ENCODE measurements around the gene ZNF519. TPM values are rescaled to one million over a fixed set of nuclear protein-coding genes. Genes with fewer than 3 reads are reported as not detected.
A peak's percentile ranks its signal among the peaks of the same experiment; 100 is the strongest.

Gene ZNF519
- total RNA-seq, 1 donor from 2014 or later = 24.2 TPM

DNA sequence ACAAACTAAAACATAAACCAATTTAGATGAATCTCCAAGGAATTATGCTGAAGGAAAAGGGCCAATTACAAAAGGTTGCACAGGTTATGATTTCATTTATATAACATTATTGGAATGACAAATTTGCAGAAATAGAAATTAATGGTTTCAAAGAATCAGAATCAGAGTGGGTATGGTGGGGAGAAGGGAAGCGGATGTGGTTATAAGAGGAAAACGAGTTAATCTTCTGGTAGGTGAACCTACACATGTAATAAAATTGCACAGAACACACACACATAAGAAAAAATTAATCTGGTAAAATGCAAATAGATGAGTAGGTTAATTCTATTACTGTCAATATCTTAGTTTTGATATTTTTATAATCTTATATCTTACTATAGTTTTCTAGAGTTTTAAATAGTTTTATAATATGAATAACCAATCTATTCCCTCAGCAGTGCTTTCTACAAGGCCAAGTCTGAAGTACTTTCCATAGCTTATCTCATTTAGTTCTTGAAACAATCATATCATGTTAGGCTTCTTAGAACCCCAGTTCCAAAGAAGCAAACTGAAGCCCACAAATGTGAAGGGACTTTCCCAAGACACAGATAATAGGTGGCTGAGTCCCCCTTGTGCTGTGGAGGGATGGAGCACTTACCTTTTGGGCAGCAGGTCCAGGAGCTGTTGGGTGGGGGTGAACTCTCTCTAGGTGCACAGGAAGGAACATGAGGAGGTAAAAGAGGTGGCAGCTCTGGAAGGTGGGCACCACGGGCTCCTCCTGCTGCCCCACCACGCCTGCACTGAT is 31.5 kb downstream of the ZNF519 start:
- no peak for DNase-seq (ENCODE audit: low spot score)
- Mint-ChIP-seq H3K36me3 (ENCODE audit: low read depth) (peaks cover 71% of the 10 kb centered on the region), H3K27me3 (ENCODE audit: low read depth) (no peaks in the 10 kb centered on the region), H3K27ac (peak overlapping the region; percentile 61), H3K4me1 (ENCODE audit: low read depth) (peaks cover 18% of the 10 kb centered on the region), H3K9me3 (peaks cover 53% of the 10 kb centered on the region), H3K4me3 (ENCODE audit: low read depth) (no peak overlapping the region)
- intact Hi-C loops (cut with micrococcal nuclease) = no loop called here

DNA sequence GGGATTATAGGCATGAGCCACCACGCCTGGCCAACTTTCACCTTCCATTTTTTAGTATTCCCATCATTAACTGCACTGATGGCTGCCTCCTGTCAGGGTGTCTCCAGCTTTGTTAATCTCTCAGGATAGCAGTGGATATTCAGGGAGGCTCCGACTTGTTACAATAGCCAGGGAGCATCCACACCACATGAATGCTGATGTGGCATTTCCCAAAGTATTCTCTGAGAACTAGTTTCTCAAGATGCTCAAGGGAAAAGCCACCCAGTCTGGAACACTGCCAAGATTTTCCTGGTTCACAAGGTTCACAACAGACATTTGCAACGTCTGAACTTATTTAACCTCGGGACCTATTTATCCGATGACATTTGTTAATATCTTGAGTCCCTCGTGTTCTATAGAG is 33.8 kb downstream of the ZNF519 start:
- DNase-seq (ENCODE audit: low spot score) = no peak
- Mint-ChIP-seq H3K4me1 (ENCODE audit: low read depth) (peaks cover 18% of the 10 kb centered on the region), H3K27me3 (ENCODE audit: low read depth) (no peaks in the 10 kb centered on the region), H3K4me3 (ENCODE audit: low read depth) (no peak overlapping the region), H3K27ac (no peak overlapping the region), H3K9me3 (peaks cover 35% of the 10 kb centered on the region), H3K36me3 (ENCODE audit: low read depth) (peaks cover 55% of the 10 kb centered on the region)
- intact Hi-C loops (cut with micrococcal nuclease) = no loop called here

DNA sequence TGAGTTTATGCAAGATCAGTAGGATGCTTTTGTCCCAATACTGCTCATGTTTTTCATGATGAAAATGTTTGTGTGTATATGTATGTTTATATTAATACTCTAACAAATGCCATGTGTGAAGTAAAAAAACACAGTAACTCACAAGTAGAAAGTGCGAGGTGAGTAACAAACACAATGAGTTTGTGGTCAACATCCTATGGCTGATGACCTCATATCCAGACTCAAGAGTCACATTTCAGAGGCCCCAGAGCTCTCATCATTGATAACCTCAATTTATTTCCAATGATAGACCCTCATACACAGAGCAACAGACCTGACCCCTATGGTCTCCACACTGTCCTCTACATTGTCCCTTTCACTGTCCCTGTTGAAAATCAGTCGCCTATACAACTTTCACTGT is 34.5 kb downstream of the ZNF519 start:
- no peak overlapping the region for H3K4me3 Mint-ChIP-seq (ENCODE audit: low read depth)
- H3K4me1 Mint-ChIP-seq (ENCODE audit: low read depth) = peaks cover 18% of the 10 kb centered on the region
- intact Hi-C loops (cut with micrococcal nuclease) = no loop called here
- no peaks in the 10 kb centered on the region for H3K27me3 Mint-ChIP-seq (ENCODE audit: low read depth)
- H3K27ac Mint-ChIP-seq = no peak overlapping the region
- DNase-seq (ENCODE audit: low spot score) = no peak
- peaks cover 50% of the 10 kb centered on the region for H3K36me3 Mint-ChIP-seq (ENCODE audit: low read depth)
- H3K9me3 Mint-ChIP-seq = peaks cover 29% of the 10 kb centered on the region

DNA sequence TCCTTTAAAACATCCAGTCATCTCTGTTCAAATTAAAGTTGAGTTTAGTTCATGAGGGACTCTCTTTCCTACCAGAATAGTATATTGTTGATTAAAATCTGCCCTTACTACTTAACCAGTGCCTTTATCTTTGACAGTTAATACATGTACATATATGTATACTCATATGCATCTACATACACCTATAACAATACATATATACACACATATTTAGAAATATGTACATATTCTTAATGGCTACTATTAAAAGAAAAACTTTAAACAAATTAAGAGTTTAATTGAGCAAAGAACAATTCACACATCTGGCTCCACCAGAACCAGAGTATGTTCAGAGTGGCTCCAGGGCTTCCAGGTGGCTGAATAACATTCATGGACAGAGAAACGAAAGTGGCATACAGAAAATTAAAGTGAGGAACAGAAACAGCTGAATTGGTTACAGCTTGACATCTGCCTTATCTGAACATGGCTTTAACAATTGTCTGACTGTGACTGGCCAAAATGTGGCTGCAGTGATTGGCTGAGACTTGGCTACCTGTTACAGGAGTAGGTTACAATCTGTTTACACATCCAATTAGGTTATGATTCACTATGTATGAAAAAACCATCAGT is 38.8 kb downstream of the ZNF519 start:
- intact Hi-C loops (cut with micrococcal nuclease) = no loop called here
- peaks cover 4% of the 10 kb centered on the region for H3K4me1 Mint-ChIP-seq (ENCODE audit: low read depth)
- H3K4me3 Mint-ChIP-seq (ENCODE audit: low read depth) = no peak overlapping the region
- no peak for DNase-seq (ENCODE audit: low spot score)
- no peaks in the 10 kb centered on the region for H3K9me3 Mint-ChIP-seq
- H3K27me3 Mint-ChIP-seq (ENCODE audit: low read depth) = no peaks in the 10 kb centered on the region
- H3K36me3 Mint-ChIP-seq (ENCODE audit: low read depth) = peaks cover 21% of the 10 kb centered on the region
- H3K27ac Mint-ChIP-seq = no peak overlapping the region

DNA sequence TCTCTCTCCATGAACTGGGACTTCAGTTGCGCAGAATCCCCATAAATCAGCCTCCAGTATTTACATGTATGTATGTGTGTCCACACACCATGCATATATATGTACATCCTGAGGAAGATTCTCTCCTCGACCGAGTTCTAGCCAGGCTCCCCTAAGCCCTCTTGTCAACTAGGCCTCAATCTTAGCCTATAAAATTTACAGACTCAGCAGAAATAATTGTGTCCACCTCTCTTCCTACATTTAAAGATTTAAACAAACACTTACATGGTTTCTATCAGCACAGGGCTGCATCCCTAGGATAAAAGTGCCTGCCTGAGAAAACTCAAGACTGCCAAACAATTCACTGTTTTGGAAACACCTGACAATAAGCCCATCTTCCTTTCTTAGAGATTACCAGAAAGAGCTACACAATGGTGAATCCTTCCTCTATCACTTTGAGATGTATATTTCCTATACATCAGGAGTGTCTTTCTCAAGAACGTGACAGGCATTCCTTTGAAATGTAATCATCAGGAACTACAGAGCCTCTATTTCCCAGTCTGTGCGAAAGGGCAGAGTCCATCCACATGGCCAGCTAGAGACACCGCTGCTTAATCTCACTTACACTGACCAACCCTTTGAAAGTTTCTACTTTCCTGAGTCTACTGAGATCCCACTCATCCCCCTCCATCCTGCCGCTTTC is 39.5 kb downstream of the ZNF519 start:
- peaks cover under 1% of the 10 kb centered on the region for H3K4me1 Mint-ChIP-seq (ENCODE audit: low read depth)
- DNase-seq (ENCODE audit: low spot score) = no peak
- intact Hi-C loops (cut with micrococcal nuclease) = no loop called here
- H3K4me3 Mint-ChIP-seq (ENCODE audit: low read depth) = no peak overlapping the region
- no peak overlapping the region for H3K27ac Mint-ChIP-seq
- H3K9me3 Mint-ChIP-seq = no peaks in the 10 kb centered on the region
- peaks cover 16% of the 10 kb centered on the region for H3K36me3 Mint-ChIP-seq (ENCODE audit: low read depth)
- no peaks in the 10 kb centered on the region for H3K27me3 Mint-ChIP-seq (ENCODE audit: low read depth)

DNA sequence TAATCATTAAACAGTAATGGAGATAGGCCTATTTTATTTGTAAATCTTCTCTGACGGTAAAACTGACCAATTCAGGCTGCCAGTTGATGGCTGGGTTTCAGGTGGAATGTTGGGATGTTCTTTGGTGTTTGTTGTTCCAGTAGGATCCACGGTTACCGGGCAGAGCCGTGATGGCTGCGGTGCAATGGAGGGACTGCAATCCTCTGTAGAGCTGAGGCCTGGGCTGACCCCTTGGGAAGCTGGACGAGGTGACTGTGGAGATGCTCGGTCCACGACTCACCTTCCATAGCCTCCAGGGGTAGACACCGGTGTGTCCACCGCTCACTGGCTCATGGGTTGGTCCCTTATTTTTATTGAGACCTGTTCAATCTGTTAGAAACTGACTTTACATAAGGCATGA is 42.5 kb downstream of the ZNF519 start:
- no peak overlapping the region for H3K27ac Mint-ChIP-seq
- no peak overlapping the region for H3K4me3 Mint-ChIP-seq (ENCODE audit: low read depth)
- no peaks in the 10 kb centered on the region for H3K36me3 Mint-ChIP-seq (ENCODE audit: low read depth)
- no peak for DNase-seq (ENCODE audit: low spot score)
- intact Hi-C loops (cut with micrococcal nuclease) = no loop called here
- no peaks in the 10 kb centered on the region for H3K27me3 Mint-ChIP-seq (ENCODE audit: low read depth)
- no peaks in the 10 kb centered on the region for H3K9me3 Mint-ChIP-seq
- no peaks in the 10 kb centered on the region for H3K4me1 Mint-ChIP-seq (ENCODE audit: low read depth)

DNA sequence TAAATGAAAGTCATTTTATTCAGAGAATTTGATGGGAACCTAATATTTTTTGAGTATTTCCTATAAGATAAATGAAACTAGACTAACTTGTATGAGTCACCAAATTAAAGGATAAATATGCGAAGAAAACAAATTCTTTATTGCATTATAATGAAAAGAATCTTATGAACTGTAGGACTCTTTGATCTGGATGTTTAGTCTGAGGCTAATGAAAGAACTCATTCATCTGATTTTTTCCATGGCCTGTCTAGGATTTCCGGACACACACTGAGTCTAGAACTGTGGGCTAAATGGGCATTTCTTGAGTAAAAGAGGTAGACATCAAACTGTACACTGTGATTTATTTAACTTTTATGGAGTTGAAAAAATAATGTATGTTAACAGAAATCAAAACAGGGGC is 43.0 kb downstream of the ZNF519 start:
- Mint-ChIP-seq H3K27ac (no peak overlapping the region), H3K9me3 (no peaks in the 10 kb centered on the region), H3K36me3 (ENCODE audit: low read depth) (no peaks in the 10 kb centered on the region), H3K4me1 (ENCODE audit: low read depth) (no peaks in the 10 kb centered on the region), H3K4me3 (ENCODE audit: low read depth) (no peak overlapping the region), H3K27me3 (ENCODE audit: low read depth) (no peaks in the 10 kb centered on the region)
- intact Hi-C loops (cut with micrococcal nuclease) = no loop called here
- DNase-seq (ENCODE audit: low spot score) = no peak

DNA sequence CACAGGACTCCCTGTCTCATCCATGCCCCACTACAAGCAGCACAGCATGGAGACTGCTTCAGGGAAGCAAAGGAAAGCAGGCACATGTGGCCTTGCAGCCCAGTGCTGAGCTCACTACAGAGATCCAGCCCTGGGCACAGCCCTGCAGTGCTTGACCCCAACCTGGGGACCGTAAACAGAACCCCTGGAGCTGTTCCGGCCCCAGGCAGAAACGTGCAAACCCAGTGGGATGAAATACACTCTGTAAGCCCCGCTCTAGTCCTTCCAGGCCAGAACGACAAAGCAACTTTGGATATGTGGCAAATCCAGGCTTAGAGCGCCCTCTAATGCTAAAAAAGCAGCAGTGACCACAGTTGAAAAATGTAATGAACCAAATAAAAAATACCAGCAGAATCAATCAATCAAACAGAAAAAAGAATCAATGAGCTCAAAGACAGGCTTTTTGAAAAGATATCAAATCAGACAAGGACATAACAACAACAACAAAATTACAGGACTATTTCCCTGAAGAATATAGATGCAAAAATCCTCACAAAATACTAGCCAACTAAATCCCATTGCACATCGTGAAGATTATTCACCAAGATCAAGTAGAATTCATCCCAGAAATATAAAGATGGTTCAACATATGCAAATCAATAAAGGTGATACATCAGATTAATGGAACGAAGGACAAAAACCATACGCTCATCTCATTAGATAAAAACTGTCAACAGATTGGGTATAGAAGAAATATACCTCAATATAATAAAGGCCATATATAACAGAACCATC is 45.6 kb downstream of the ZNF519 start:
- no peaks in the 10 kb centered on the region for H3K4me1 Mint-ChIP-seq (ENCODE audit: low read depth)
- H3K36me3 Mint-ChIP-seq (ENCODE audit: low read depth) = no peaks in the 10 kb centered on the region
- no peaks in the 10 kb centered on the region for H3K9me3 Mint-ChIP-seq
- H3K4me3 Mint-ChIP-seq (ENCODE audit: low read depth) = no peak overlapping the region
- no peaks in the 10 kb centered on the region for H3K27me3 Mint-ChIP-seq (ENCODE audit: low read depth)
- intact Hi-C loops (cut with micrococcal nuclease) = loop anchor here (1.0 kb wide), 1 partner anchor 262 kb away; the partner anchor contains the start of gene MC5R
- no peak for DNase-seq (ENCODE audit: low spot score)
- H3K27ac Mint-ChIP-seq = no peak overlapping the region

DNA sequence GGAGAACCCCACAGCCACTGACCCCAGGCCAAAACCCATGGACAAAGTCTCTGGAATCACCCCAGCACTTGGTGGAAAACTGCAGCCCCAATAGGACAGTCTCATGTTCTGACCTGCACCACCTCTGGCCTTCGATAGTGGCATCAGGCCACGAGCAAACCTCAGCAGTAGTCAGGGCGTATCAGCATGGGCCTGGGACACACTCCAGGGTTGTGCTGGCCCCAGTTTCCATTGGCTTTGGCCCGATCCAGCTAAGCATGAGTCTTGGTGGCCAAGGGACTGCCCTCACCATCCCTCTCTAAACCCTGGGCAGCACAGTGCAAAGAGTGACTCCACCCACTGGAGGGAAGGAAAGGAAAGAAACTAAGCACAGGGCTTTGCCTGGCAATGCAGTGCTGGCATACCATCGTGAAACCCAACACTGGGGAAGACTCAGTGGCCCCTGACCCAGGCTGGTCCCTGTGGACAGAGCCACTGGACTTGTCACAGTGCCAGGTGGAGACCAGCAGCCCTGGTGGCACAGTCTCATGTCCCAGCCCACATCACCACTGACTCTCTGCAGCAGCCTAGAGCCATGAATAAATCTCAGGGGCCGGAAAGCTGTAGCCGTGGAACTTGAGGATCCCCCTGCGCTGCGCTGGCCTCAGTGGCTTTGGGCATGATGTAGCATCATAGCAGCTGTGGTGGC is 46.3 kb downstream of the ZNF519 start:
- Mint-ChIP-seq H3K27me3 (ENCODE audit: low read depth) (no peaks in the 10 kb centered on the region), H3K9me3 (no peaks in the 10 kb centered on the region), H3K4me3 (ENCODE audit: low read depth) (no peak overlapping the region), H3K27ac (no peak overlapping the region), H3K36me3 (ENCODE audit: low read depth) (no peaks in the 10 kb centered on the region), H3K4me1 (ENCODE audit: low read depth) (no peaks in the 10 kb centered on the region)
- DNase-seq (ENCODE audit: low spot score) = no peak
- intact Hi-C loops (cut with micrococcal nuclease) = loop anchor here (1.0 kb wide), 1 partner anchor 262 kb away; the partner anchor contains the start of gene MC5R

DNA sequence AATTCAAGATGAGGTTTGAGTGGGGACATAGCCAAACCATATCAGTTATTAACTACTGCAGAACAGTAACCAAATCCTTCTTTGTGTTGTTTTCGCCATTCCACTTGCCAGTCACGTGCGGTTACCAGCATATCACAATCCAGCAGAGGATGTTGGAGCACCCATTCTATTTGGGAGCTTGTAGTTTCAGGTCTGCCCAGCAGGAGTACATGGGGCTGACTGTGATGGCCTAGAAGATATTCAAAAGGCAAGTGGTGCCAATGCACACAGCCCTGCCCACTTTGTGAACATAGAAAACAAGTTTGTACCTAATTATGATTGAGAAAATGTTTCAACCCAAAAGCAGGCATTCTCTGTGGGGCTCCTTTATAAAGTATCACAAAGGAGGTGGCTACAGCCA is 57.0 kb downstream of the ZNF519 start:
- H3K27me3 Mint-ChIP-seq (ENCODE audit: low read depth) = no peaks in the 10 kb centered on the region
- no peak overlapping the region for H3K27ac Mint-ChIP-seq
- peaks cover under 1% of the 10 kb centered on the region for H3K9me3 Mint-ChIP-seq
- no peaks in the 10 kb centered on the region for H3K4me1 Mint-ChIP-seq (ENCODE audit: low read depth)
- no peak overlapping the region for H3K4me3 Mint-ChIP-seq (ENCODE audit: low read depth)
- intact Hi-C loops (cut with micrococcal nuclease) = no loop called here
- DNase-seq (ENCODE audit: low spot score) = no peak
- H3K36me3 Mint-ChIP-seq (ENCODE audit: low read depth) = peaks cover 3% of the 10 kb centered on the region

DNA sequence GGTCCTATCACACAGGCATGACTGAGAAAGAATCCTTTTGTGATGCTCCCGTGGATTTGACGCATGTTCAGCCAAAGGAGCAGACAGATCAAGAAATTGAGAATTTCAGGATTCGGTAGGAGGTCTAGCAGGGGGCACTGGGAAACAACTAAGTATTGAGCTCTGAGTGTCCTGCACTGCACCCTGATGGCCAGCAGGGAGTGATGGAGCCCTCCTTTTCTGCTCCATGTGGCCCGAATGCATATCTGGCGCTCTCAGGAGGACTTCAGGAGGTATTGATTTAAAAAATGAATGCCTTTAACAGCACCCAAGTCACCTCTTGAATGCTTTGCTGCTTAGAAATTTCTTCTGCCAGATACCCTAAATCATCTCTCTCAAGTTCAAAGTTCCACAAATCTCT is 58.0 kb downstream of the ZNF519 start:
- DNase-seq (ENCODE audit: low spot score) = no peak
- H3K4me1 Mint-ChIP-seq (ENCODE audit: low read depth) = no peaks in the 10 kb centered on the region
- H3K36me3 Mint-ChIP-seq (ENCODE audit: low read depth) = peaks cover 3% of the 10 kb centered on the region
- H3K4me3 Mint-ChIP-seq (ENCODE audit: low read depth) = no peak overlapping the region
- H3K9me3 Mint-ChIP-seq = peaks cover 4% of the 10 kb centered on the region
- H3K27ac Mint-ChIP-seq = no peak overlapping the region
- no peaks in the 10 kb centered on the region for H3K27me3 Mint-ChIP-seq (ENCODE audit: low read depth)
- intact Hi-C loops (cut with micrococcal nuclease) = no loop called here

DNA sequence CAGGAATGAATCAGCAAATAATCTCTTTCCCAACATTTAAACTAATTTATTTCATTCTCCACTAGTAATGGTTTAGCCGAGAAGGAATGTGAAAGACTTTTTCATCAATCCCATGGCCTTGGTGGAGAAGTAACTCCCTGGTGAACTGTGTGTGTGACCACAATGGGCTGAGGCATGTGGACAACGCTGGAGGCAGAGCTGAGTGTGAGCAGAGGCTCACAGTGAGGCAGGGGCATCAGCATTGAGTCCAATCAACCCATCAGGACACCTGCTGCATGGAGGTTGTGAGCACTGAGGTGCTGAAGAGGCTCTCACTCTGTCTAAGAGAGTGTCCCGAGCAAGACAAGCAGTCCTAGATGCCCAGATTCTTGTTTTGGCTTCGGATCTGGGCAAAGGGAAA is 78.6 kb downstream of the ZNF519 start:
- H3K27me3 Mint-ChIP-seq (ENCODE audit: low read depth) = no peaks in the 10 kb centered on the region

More for the DNA sequence above, 78.6 kb downstream of the ZNF519 start:
- no peak for DNase-seq (ENCODE audit: low spot score)
- no peaks in the 10 kb centered on the region for H3K36me3 Mint-ChIP-seq (ENCODE audit: low read depth)
- H3K4me3 Mint-ChIP-seq (ENCODE audit: low read depth) = no peak overlapping the region
- intact Hi-C loops (cut with micrococcal nuclease) = no loop called here
- H3K4me1 Mint-ChIP-seq (ENCODE audit: low read depth) = no peaks in the 10 kb centered on the region
- H3K27ac Mint-ChIP-seq = no peak overlapping the region
- H3K9me3 Mint-ChIP-seq = peaks cover 20% of the 10 kb centered on the region

All from activated T-helper 2 cell treated with anti-CD3 and anti-CD28 coated beads, Interferon-gamma antibody, Interleukin-2, Interleukin-4, amounts not matched to agents 10 μg/mL and 5 μg/mL and 100 μg/mL, durations not matched to agents 14 hours and 24 hours and 36 hours (primary cell).